Vagina (tissue), 1 donor: ENCODE measurements around the gene IMP4. TPM values are rescaled to one million over a fixed set of nuclear protein-coding genes. Genes with fewer than 3 reads are reported as not detected.

Experiments used
- small RNA-seq: library from RNA; depleted of rRNA; stranded (forward); fragments of <200 nt; gene quantifications from one replicate; pipeline ENCODE3, GENCODE V24; 2016
- total RNA-seq: library from RNA; depleted of rRNA; stranded (reverse); fragments of >200 nt; gene quantifications from one replicate; pipeline ENCODE4 v1.2.3, GENCODE V29; 2016

The IMP4 gene
- total RNA-seq, 1 donor from 2014 or later, result 88.4 TPM

Small RNAs within 50 kb of the gene (small RNA-seq; reads per million reads assigned to genes)
- gene AC132479.1, result not detected

Other genes starting within 250 kb of the IMP4 start
- gene POTEF, start 213.7 kb upstream of the IMP4 start, total RNA-seq, result not detected
- 10.3 TPM for gene CCDC74B, start 197.8 kb upstream of the IMP4 start, total RNA-seq
- gene SMPD4, start 161.3 kb upstream of the IMP4 start, total RNA-seq, result 45.2 TPM
- gene MZT2B, start 160.6 kb upstream of the IMP4 start, total RNA-seq, result 156 TPM
- gene TUBA3E, start 144.5 kb upstream of the IMP4 start, total RNA-seq, result not detected
- 26.0 TPM for gene PTPN18, start 13.2 kb downstream of the IMP4 start, total RNA-seq
- not detected for gene POTEI, start 166.4 kb downstream of the IMP4 start, total RNA-seq
- not detected for gene CFC1B, start 178.3 kb downstream of the IMP4 start, total RNA-seq